ENCODE results near the gene UBR3. TPM values are rescaled to one million over a fixed set of nuclear protein-coding genes. Genes with fewer than 3 reads are reported as not detected.

UBR3 gene
- total RNA-seq, 1 experiment from 2014 or later, result 21.9 TPM

GRCh38 chr2:169980001-169980400 is 152.7 kb downstream of the UBR3 start:
- Histone ChIP-seq H4K5ac (ENCODE audit: insufficient read length, low read depth, low read length) (no peak overlapping the region), H3K18ac (ENCODE audit: insufficient read length, low read depth, low read length) (no peak overlapping the region), H4K20me1 (ENCODE audit: control insufficient read depth, insufficient read depth, insufficient read length) (no peaks in the 10 kb centered on the region), H3K14ac (ENCODE audit: insufficient read depth, low read length) (no peak overlapping the region), H3K4me2 (ENCODE audit: insufficient read depth, insufficient read length, low read length) (no peak overlapping the region), H3K4ac (ENCODE audit: low read depth, low read length) (no peak overlapping the region), H3K56ac (ENCODE audit: insufficient read length, low read depth, low read length) (no peak overlapping the region), H3K79me2 (ENCODE audit: insufficient read depth, low read length) (0 out of 2 replicates have a peak, but pooled peaks cover 2% of the 10 kb centered on the region), H2BK120ac (ENCODE audit: low read depth, low read length, poor library complexity, severe bottlenecking) (no peak overlapping the region), H4K91ac (ENCODE audit: insufficient read length, low read depth, low read length) (no peak overlapping the region), H2AK5ac (ENCODE audit: insufficient read length, low read length) (no peak overlapping the region), H3K23ac (ENCODE audit: insufficient read length, low read depth, low read length) (no peak overlapping the region), H2BK15ac (ENCODE audit: low read depth, low read length) (no peak overlapping the region), H3K4me1 (ENCODE audit: insufficient read depth, low read length) (no peaks in the 10 kb centered on the region), H4K8ac (replicated peaks; ENCODE audit: insufficient read length, low read depth, low read length) (no peak overlapping the region), H2BK20ac (ENCODE audit: low read depth, low read length, poor library complexity, severe bottlenecking) (no peak overlapping the region), H3K27ac (ENCODE audit: insufficient read length, low read depth, low read length) (no peak overlapping the region), H2BK5ac (ENCODE audit: insufficient read length, low read length) (no peak overlapping the region), H3K9ac (ENCODE audit: extremely low read depth, insufficient read length, low read length) (no peak overlapping the region), H3K9me3 (ENCODE audit: control insufficient read depth, low read depth, low read length) (peaks cover 5% of the 10 kb centered on the region), H3K79me1 (ENCODE audit: insufficient read depth, low read depth, low read length, poor library complexity, severe bottlenecking) (no peaks in the 10 kb centered on the region), H2AFZ (ENCODE audit: low read length) (no peak overlapping the region), H3K27me3 (ENCODE audit: insufficient read depth, low read length) (no peaks in the 10 kb centered on the region), H2BK12ac (ENCODE audit: insufficient read length, low read depth, low read length) (no peak overlapping the region), H3K23me2 (ENCODE audit: insufficient read length, low read depth, low read length, poor library complexity, severe bottlenecking) (no peaks in the 10 kb centered on the region), H3T11ph (ENCODE audit: low read length) (no peak overlapping the region)
- DNase-seq, result no peak
- TF ChIP-seq, protein P1, sequence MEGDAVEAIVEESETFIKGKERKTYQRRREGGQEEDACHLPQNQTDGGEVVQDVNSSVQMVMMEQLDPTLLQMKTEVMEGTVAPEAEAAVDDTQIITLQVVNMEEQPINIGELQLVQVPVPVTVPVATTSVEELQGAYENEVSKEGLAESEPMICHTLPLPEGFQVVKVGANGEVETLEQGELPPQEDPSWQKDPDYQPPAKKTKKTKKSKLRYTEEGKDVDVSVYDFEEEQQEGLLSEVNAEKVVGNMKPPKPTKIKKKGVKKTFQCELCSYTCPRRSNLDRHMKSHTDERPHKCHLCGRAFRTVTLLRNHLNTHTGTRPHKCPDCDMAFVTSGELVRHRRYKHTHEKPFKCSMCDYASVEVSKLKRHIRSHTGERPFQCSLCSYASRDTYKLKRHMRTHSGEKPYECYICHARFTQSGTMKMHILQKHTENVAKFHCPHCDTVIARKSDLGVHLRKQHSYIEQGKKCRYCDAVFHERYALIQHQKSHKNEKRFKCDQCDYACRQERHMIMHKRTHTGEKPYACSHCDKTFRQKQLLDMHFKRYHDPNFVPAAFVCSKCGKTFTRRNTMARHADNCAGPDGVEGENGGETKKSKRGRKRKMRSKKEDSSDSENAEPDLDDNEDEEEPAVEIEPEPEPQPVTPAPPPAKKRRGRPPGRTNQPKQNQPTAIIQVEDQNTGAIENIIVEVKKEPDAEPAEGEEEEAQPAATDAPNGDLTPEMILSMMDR (conservative IDR thresholded peaks at IDR 0.05), result no peak
- Mint-ChIP-seq H3K9me3 (peaks cover 17 to 23% of the 10 kb centered on the region in 2 experiments), H3K27ac (no peak overlapping the region), H3K27me3 (ENCODE audit: low read depth) (no peaks in the 10 kb centered on the region), H3K36me3 (ENCODE audit: insufficient read depth in 1 of 3, low read depth in 3 of 3) (peaks cover 22 to 31% (median 29%) of the 10 kb centered on the region in 3 experiments), H3K4me1 (peaks cover 6 to 7% of the 10 kb centered on the region in 2 experiments), H3K4me3 (no peak overlapping the region)
- no CpG with 5 or more reads among the region's 4 CpGs for WGBS (ENCODE audit: extremely low coverage, insufficient read length, low lambda C conversion rate)

Measured in H9 (cell line).